Esophagus muscularis mucosa (tissue), 4 donors: ENCODE results near the gene CDH26. TPM values are rescaled to one million over a fixed set of nuclear protein-coding genes. Genes with fewer than 3 reads are reported as not detected.

Source experiments
- DNase-seq: peaks from one replicate; pipeline ENCODE4 v3.0.0-alpha.2; 2017; ENCODE audit errors: extremely low spot score
- H3K27ac ChIP-seq, 4 donors: fragments of 200-600 bp; sonication (generic); replicated peaks in 1 of 4; 1 replicate in 3 of 4; 2 replicates in 1 of 4; pipeline ENCODE4 v1.5.1; 2016 to 2019; ENCODE audit warnings: mild to moderate bottlenecking in 1 of 4
- H3K27me3 ChIP-seq, 4 donors: fragments of 200-600 bp; sonication (generic); one replicate each; pipeline versions ENCODE4 v1.5.1 to v1.6.0; 2016 to 2019
- H3K36me3 ChIP-seq, 4 donors: fragments of 200-600 bp; sonication (generic); one replicate each; pipeline ENCODE4 v1.5.1; 2016 to 2019
- H3K4me1 ChIP-seq, 4 donors: fragments of 200-600 bp; sonication (generic); one replicate each; pipeline ENCODE4 v1.5.1; 2016 to 2019
- H3K4me3 ChIP-seq, 4 donors: fragments of 200-600 bp; sonication (generic); 1 replicate in 2 of 4; 2 replicates in 2 of 4; pipeline ENCODE4 v1.5.1; 2016 to 2019; ENCODE audit warnings: mild to moderate bottlenecking in 4 of 4, moderate library complexity in 1 of 4
- H3K9me3 ChIP-seq, 4 donors: fragments of 200-600 bp; sonication (generic); 1 replicate in 3 of 4; 2 replicates in 1 of 4; pipeline ENCODE4 v1.5.1; 2016 to 2019
- EP300 ChIP-seq: sonication (generic); formaldehyde crosslinking; IDR thresholded peaks from one replicate; pipeline ENCODE4 v1.6.1; 2017; ENCODE audit warnings: antibody characterized with exemption
- POLR2A ChIP-seq: fragments of 450-650 bp; IDR thresholded peaks from one replicate; pipeline ENCODE4 v1.6.1; 2017; ENCODE audit warnings: antibody characterized with exemption, moderate library complexity, mild to moderate bottlenecking, low read depth
- POLR2AphosphoS5 ChIP-seq, 2 donors: sonication (generic); formaldehyde crosslinking; IDR thresholded peaks; one replicate each; pipeline ENCODE4 v1.6.1; 2017; ENCODE audit warnings: antibody characterized with exemption in 2 of 2
- WGBS: methylation state at CpG from one replicate; pipeline ENCODE4 v1.1.5; 2018; 5-methylcytosine and 5-hydroxymethylcytosine counted together
- intact Hi-C: fragments of 100-400 bp; cut with DNase I; formaldehyde crosslinking; loops from one replicate; pipeline ENCODE4 v1.15.1; 2023
- total RNA-seq, 4 donors: library from RNA; depleted of rRNA; stranded (reverse); fragments of >200 nt; gene quantifications; one replicate each; pipeline versions ENCODE4 v1.1.0 to v1.2.1, GENCODE V29; 2016
- TF ChIP-seq, protein P1 (sequence below), 3 experiments: fragments of 200-600 bp in 2 of 3; fragments of 450-650 bp in 1 of 3; sonication (generic) in 2 of 3; IDR thresholded peaks; one replicate each; pipeline ENCODE4 v1.5.1; 2017 to 2019; ENCODE audit warnings: antibody characterized with exemption in 3 of 3, mild to moderate bottlenecking in 2 of 3, moderate library complexity in 1 of 3

CDH26 gene
- total RNA-seq, 4 donors from 2014 or later, result 0.39 to 1.3 (median 0.82) TPM

DNA sequence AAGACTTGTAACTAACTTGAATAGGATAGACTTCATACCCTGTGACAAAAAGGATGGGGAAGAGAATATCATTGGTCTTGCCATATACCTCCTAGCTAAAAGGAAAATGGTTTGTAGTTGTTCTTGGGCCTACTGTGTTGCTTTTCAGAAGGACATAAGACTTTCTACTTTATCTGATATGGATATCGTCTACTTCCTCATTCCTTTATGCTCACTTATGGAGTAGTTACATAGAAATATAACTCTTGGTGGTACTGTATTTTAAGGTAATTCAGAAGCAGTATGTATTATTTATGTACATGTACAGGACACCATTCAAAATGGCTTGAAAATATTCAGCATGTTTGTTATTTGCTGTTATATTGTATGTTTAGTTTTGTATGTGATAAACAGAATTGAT is 10.0 kb upstream of the CDH26 start:
- TF ChIP-seq EP300 (no peak), POLR2A (no peak), POLR2AphosphoS5 (IDR thresholded peaks at IDR 0.05) (no peak)
- TF ChIP-seq, protein P1, sequence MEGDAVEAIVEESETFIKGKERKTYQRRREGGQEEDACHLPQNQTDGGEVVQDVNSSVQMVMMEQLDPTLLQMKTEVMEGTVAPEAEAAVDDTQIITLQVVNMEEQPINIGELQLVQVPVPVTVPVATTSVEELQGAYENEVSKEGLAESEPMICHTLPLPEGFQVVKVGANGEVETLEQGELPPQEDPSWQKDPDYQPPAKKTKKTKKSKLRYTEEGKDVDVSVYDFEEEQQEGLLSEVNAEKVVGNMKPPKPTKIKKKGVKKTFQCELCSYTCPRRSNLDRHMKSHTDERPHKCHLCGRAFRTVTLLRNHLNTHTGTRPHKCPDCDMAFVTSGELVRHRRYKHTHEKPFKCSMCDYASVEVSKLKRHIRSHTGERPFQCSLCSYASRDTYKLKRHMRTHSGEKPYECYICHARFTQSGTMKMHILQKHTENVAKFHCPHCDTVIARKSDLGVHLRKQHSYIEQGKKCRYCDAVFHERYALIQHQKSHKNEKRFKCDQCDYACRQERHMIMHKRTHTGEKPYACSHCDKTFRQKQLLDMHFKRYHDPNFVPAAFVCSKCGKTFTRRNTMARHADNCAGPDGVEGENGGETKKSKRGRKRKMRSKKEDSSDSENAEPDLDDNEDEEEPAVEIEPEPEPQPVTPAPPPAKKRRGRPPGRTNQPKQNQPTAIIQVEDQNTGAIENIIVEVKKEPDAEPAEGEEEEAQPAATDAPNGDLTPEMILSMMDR (IDR thresholded peaks at IDR 0.05), result no peak
- WGBS, result 65% methylated on average over 1 of the region's 1 CpG
- Histone ChIP-seq H3K9me3 (no peaks in the 10 kb centered on the region), H3K36me3 (peaks cover 12 to 34% (median 22%) of the 10 kb centered on the region in 4 donors), H3K27ac (no peak overlapping the region), H3K4me3 (no peak overlapping the region), H3K4me1 (peaks cover 25 to 45% (median 31%) of the 10 kb centered on the region in 4 donors), H3K27me3 (no peaks in the 10 kb centered on the region)
- intact Hi-C loops, result no loop called here
- DNase-seq, result no peak

DNA sequence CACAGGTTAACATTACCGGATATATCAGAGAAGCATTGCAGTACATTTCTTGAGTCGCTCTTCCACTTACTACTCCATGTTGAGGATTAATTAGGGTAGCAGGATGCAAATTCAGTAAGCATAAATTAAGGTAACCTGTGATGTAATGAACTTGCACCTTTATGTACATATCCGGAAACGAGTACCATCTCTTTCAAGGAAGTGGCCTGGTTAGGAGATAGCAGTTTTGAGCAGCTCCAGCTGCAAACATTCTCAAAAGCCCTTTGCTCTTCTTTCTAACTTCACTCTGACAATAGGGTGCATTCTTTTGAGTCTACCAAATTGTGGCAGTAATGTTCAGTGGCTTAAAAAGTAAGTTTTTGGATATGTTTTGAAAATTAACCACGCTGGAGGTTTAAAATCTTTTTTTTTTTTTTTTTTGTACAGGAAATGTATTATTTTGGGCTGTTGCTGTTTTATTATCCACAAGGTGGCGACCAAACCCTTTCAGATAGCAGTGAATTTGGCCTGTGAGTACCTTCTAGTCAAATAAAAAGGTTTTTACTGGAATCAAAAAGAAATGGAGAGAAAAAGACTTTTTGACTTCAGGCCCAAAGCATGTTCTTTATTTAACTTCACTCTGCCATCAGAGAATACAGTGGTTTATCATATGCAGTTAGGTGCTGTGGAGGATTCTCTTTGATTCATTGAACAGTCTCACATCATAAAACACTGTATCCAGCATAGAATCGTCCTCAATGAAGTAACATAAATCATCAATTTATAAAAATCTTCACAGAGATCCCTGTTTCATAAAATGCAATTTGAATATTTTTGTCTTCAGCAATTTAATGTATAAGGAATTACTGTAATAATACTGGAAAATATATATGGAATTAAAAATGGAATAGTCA is 9.1 kb upstream of the CDH26 start:
- no peaks in the 10 kb centered on the region for H3K27me3 ChIP-seq
- peaks cover 25 to 45% (median 31%) of the 10 kb centered on the region in 4 donors for H3K4me1 ChIP-seq
- no peak for DNase-seq
- WGBS, result 34% methylated on average over 7 of the region's 7 CpGs
- TF ChIP-seq, protein P1 (IDR thresholded peaks at IDR 0.05), result peak; percentile 52 to 70 (median 57)
- TF ChIP-seq POLR2AphosphoS5 (IDR thresholded peaks at IDR 0.05), result no peak
- H3K27ac ChIP-seq, result no peak overlapping the region
- H3K9me3 ChIP-seq, result no peaks in the 10 kb centered on the region
- intact Hi-C loops, result no loop called here
- H3K36me3 ChIP-seq, result peaks cover 8 to 27% (median 16%) of the 10 kb centered on the region in 4 donors
- no peak overlapping the region for H3K4me3 ChIP-seq

DNA sequence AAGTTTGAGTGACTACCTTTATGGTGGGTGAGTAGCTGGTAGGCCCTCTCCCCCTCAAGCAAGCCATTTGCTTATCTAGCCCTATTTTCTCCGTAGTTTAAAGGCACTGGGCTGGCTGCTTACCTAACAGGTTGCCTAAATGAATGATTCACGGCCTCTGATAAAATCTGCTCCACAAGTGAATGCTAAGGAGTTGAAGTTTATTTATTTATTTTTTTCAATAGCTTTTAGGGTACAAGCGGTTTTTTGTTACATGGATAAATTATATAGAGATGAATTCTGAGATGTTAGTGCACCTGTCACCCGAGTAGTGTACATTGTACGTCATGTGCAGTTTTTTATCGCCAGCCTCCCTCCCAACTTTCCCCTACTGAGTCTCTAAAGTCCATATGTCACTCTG is 8.3 kb upstream of the CDH26 start:
- DNase-seq, result no peak

DNA sequence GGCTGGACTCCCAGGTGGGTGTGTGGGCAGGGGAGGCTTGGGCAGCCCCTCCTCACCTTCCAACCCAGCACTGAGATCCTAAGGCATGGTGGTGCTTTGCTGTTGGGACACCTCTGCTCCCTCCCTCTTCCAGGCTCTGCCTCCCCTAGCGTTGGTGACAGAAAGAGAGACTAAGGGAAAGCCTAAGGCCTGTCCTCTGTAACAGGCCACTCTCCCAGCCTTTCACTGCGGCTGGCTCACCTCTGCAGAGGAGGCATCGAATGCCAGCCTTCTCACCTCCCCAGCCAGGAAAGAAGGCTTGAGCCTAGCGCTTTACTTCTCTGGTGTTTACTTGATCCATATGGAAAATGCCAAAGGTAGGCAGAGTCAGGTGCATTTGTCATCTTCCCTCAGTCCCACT is 3.5 kb upstream of the CDH26 start:
- DNase-seq, result no peak
- Histone ChIP-seq H3K36me3 (peaks cover 5 to 31% (median 12%) of the 10 kb centered on the region in 4 donors), H3K4me1 (no peaks in the 10 kb centered on the region), H3K4me3 (no peak overlapping the region), H3K9me3 (no peaks in the 10 kb centered on the region), H3K27me3 (no peaks in the 10 kb centered on the region), H3K27ac (no peak overlapping the region)
- TF ChIP-seq POLR2AphosphoS5 (IDR thresholded peaks at IDR 0.05) (no peak), EP300 (no peak), POLR2A (no peak)
- TF ChIP-seq, protein P1 (IDR thresholded peaks at IDR 0.05), result no peak
- 88% methylated on average over 4 of the region's 4 CpGs for WGBS
- intact Hi-C loops, result no loop called here

More for the DNA sequence above, 8.3 kb upstream of the CDH26 start:
- H3K36me3 ChIP-seq, result peaks cover 0 to 19% (median 8%) of the 10 kb centered on the region in 4 donors
- no peaks in the 10 kb centered on the region for H3K27me3 ChIP-seq
- H3K9me3 ChIP-seq, result no peaks in the 10 kb centered on the region
- H3K4me3 ChIP-seq, result no peak overlapping the region
- 88% methylated on average over 6 of the region's 6 CpGs for WGBS
- intact Hi-C loops, result no loop called here
- no peak for TF ChIP-seq POLR2AphosphoS5 (IDR thresholded peaks at IDR 0.05)
- TF ChIP-seq POLR2A, result no peak
- TF ChIP-seq, protein P1 (IDR thresholded peaks at IDR 0.05), result no peak
- no peak for TF ChIP-seq EP300
- H3K4me1 ChIP-seq, result peaks cover 20 to 38% (median 27%) of the 10 kb centered on the region in 4 donors
- no peak overlapping the region for H3K27ac ChIP-seq
